Measurements from ENCODE around the gene FOXQ1. TPM values are rescaled to one million over a fixed set of nuclear protein-coding genes. Genes with fewer than 3 reads are reported as not detected.

The FOXQ1 gene
- total and polyA plus RNA-seq, 4 donors, result 1.5 to 22.9 (median 6.9) TPM

GRCh38 chr6:1313384-1313766, 1.5 kb downstream of the FOXQ1 start:
- no peak for ATAC-seq (ENCODE audit: insufficient read depth, low FRiP score)
- Histone ChIP-seq H3K9me3 (ENCODE audit: control insufficient read depth in 4 of 4, insufficient read depth in 3 of 4, low read length in 3 of 4) (peaks cover 0 to under 1% (median 0%) of the 10 kb centered on the region in 4 donors), H3K27ac (ENCODE audit: low read depth in 1 of 2, low read length in 1 of 2) (peak overlapping the region in 1 of 2 donors; percentile 78), H3K4me3 (peak overlapping the region; percentile 68), H3K27me3 (ENCODE audit: control insufficient read depth in 3 of 3, insufficient read depth in 3 of 3, low read length in 2 of 3) (peaks cover 0 to 20% (median 14%) of the 10 kb centered on the region in 3 donors), H3K9ac (ENCODE audit: insufficient read depth in 1 of 2, low read length in 2 of 2) (no peak overlapping the region), H3K4me1 (ENCODE audit: control insufficient read depth in 5 of 5, insufficient read depth in 5 of 5, low read length in 5 of 5) (peaks cover 4 to 29% (median 6%) of the 10 kb centered on the region in 5 donors), H3K36me3 (ENCODE audit: control insufficient read depth in 4 of 4, insufficient read depth in 4 of 4, low read length in 4 of 4) (no peaks in the 10 kb centered on the region)
- DNase-seq, result no peak
- 1 to 2% methylated on average over 24 to 64 of the region's 64 CpGs for WGBS, 2 donors
- TF ChIP-seq, protein P1, sequence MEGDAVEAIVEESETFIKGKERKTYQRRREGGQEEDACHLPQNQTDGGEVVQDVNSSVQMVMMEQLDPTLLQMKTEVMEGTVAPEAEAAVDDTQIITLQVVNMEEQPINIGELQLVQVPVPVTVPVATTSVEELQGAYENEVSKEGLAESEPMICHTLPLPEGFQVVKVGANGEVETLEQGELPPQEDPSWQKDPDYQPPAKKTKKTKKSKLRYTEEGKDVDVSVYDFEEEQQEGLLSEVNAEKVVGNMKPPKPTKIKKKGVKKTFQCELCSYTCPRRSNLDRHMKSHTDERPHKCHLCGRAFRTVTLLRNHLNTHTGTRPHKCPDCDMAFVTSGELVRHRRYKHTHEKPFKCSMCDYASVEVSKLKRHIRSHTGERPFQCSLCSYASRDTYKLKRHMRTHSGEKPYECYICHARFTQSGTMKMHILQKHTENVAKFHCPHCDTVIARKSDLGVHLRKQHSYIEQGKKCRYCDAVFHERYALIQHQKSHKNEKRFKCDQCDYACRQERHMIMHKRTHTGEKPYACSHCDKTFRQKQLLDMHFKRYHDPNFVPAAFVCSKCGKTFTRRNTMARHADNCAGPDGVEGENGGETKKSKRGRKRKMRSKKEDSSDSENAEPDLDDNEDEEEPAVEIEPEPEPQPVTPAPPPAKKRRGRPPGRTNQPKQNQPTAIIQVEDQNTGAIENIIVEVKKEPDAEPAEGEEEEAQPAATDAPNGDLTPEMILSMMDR (IDR thresholded peaks at IDR 0.05; ENCODE audit: control extremely low read depth, extremely low read depth), result no peak

GRCh38 chr6:1313767-1314503, 2.0 kb downstream of the FOXQ1 start:
- H3K9me3 ChIP-seq (ENCODE audit: control insufficient read depth in 4 of 4, insufficient read depth in 3 of 4, low read length in 3 of 4), result peaks cover 0 to 2% (median 0%) of the 10 kb centered on the region in 4 donors
- ATAC-seq (ENCODE audit: insufficient read depth, low FRiP score) (peak; percentile 46), DNase-seq (peak in 2 of 3 donors; percentile 50 to 64)
- TF ChIP-seq, protein P1 (IDR thresholded peaks at IDR 0.05; ENCODE audit: control extremely low read depth, extremely low read depth), result peak; percentile 9
- peaks cover 0 to 20% (median 14%) of the 10 kb centered on the region in 3 donors for H3K27me3 ChIP-seq (ENCODE audit: control insufficient read depth in 3 of 3, insufficient read depth in 3 of 3, low read length in 2 of 3)
- peaks cover 4 to 29% (median 6%) of the 10 kb centered on the region in 5 donors for H3K4me1 ChIP-seq (ENCODE audit: control insufficient read depth in 5 of 5, insufficient read depth in 5 of 5, low read length in 5 of 5)
- 5 to 8% methylated on average over 40 to 45 of the region's 45 CpGs for WGBS, 2 donors
- H3K36me3 ChIP-seq (ENCODE audit: control insufficient read depth in 4 of 4, insufficient read depth in 4 of 4, low read length in 4 of 4), result no peaks in the 10 kb centered on the region
- H3K4me3 ChIP-seq, result peak overlapping the region; percentile 68
- H3K9ac ChIP-seq (ENCODE audit: insufficient read depth in 1 of 2, low read length in 2 of 2), result peak overlapping the region in 1 of 2 donors; percentile 42
- H3K27ac ChIP-seq (ENCODE audit: low read depth in 1 of 2, low read length in 1 of 2), result peak overlapping the region in 1 of 2 donors; percentile 24

DNA sequence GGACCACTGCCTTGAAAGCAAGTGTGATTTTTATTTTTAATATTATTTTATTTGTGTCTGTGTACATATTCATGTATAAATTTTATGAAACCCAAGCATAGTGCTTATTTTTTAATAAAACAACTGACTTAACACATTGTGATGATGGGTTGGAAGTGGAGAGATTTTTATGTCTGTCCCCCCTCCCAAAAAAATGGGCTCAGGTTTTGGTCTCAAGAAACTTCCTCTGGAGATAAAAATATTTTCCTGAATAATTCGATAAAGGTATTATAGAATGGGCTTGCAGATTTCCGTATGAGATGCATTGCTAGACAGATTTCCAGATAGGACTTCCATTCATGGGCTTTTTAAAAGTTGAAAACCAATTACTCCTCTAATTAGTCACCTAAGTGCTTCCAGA, 2.7 kb downstream of the FOXQ1 start:
- H3K4me3 ChIP-seq, result no peak overlapping the region
- TF ChIP-seq, protein P1 (IDR thresholded peaks at IDR 0.05; ENCODE audit: control extremely low read depth, extremely low read depth), result no peak
- WGBS, 2 donors, result 51 to 54% methylated on average over 2 of the region's 2 CpGs
- no peaks in the 10 kb centered on the region for H3K36me3 ChIP-seq (ENCODE audit: control insufficient read depth in 4 of 4, insufficient read depth in 4 of 4, low read length in 4 of 4)
- H3K9ac ChIP-seq (ENCODE audit: insufficient read depth in 1 of 2, low read length in 2 of 2), result no peak overlapping the region
- H3K27ac ChIP-seq (ENCODE audit: low read depth in 1 of 2, low read length in 1 of 2), result no peak overlapping the region
- peaks cover 4 to 29% (median 6%) of the 10 kb centered on the region in 5 donors for H3K4me1 ChIP-seq (ENCODE audit: control insufficient read depth in 5 of 5, insufficient read depth in 5 of 5, low read length in 5 of 5)
- peaks cover 0 to 20% (median 14%) of the 10 kb centered on the region in 3 donors for H3K27me3 ChIP-seq (ENCODE audit: control insufficient read depth in 3 of 3, insufficient read depth in 3 of 3, low read length in 2 of 3)
- H3K9me3 ChIP-seq (ENCODE audit: control insufficient read depth in 4 of 4, insufficient read depth in 3 of 4, low read length in 3 of 4), result peaks cover 0 to 2% (median 0%) of the 10 kb centered on the region in 4 donors
- DNase-seq, result no peak
- no peak for ATAC-seq (ENCODE audit: insufficient read depth, low FRiP score)
